IMR-90 (cell line): ENCODE results near the gene VAMP3. TPM values are rescaled to one million over a fixed set of nuclear protein-coding genes. Genes with fewer than 3 reads are reported as not detected.

Experiments
- ATAC-seq: fragments of 200-7000 bp; cut with Tn5 transposase; 2 replicates; pipeline ENCODE4 v1.9.1; 2020; ENCODE audit warnings: low read depth, mild to moderate bottlenecking, moderate library complexity
- BruUV-seq: library from RNA; stranded (reverse); fragments of 400-500 nt; replicated peaks from 2 replicates; lab custom pipeline; 2021; lab: Mats Ljungman, UMichigan
- CTCF ChIA-PET: fragments of 300-600 bp; formaldehyde crosslinking; extraction: SDS; loops from one replicate; lab custom pipeline; 2021; ENCODE audit warnings: antibody characterized with exemption; lab: Yijun Ruan, JAX
- POLR2A ChIA-PET: fragments of 300-600 bp; sonication (Branson Sonifier 250); formaldehyde crosslinking; loops from one replicate; lab custom pipeline; 2022; ENCODE audit warnings: antibody characterized with exemption; ENCODE audit not compliant: unreplicated experiment; lab: Charles Lee
- DNase-seq: peaks from one replicate; pipeline ENCODE4 v3.0.0; 2013
- H2AFZ ChIP-seq: replicated peaks from 2 replicates; pipeline ENCODE3; 2013; ENCODE audit warnings: low read length, mild to moderate bottlenecking; ENCODE audit not compliant: poor library complexity
- H2AK5ac ChIP-seq: 2 replicates; pipeline ENCODE4 v1.6.1; 2013; ENCODE audit warnings: low read depth, low read length, inconsistent platforms
- H2AK9ac ChIP-seq: replicated peaks from 2 replicates; pipeline ENCODE3; 2013; ENCODE audit warnings: mild to moderate bottlenecking, low read depth, low read length, moderate library complexity; ENCODE audit not compliant: poor library complexity
- H2BK120ac ChIP-seq: 2 replicates; pipeline ENCODE4 v1.6.1; 2013; ENCODE audit warnings: low read depth, low read length, inconsistent platforms
- H2BK15ac ChIP-seq: 3 replicates; pipeline ENCODE4 v1.6.1; 2013; ENCODE audit warnings: low read depth, low read length, inconsistent platforms
- H2BK20ac ChIP-seq: 2 replicates; pipeline ENCODE4 v1.6.1; 2013; ENCODE audit warnings: low read depth, mild to moderate bottlenecking, inconsistent platforms, low read length, moderate library complexity
- H2BK5ac ChIP-seq: 2 replicates; pipeline ENCODE4 v1.6.1; 2013; ENCODE audit warnings: mild to moderate bottlenecking, low read depth, low read length, inconsistent platforms; ENCODE audit not compliant: poor library complexity, severe bottlenecking
- H3K14ac ChIP-seq: replicated peaks from 2 replicates; pipeline ENCODE4 v1.6.1; 2013; ENCODE audit warnings: low read depth, low read length, inconsistent platforms
- H3K18ac ChIP-seq: 2 replicates; pipeline ENCODE4 v1.6.1; 2013; ENCODE audit warnings: low read depth, low read length, control low read depth
- H3K23ac ChIP-seq: 2 replicates; pipeline ENCODE4 v1.6.1; 2013; ENCODE audit warnings: low read depth, low read length, inconsistent platforms
- H3K27ac ChIP-seq: 2 replicates; pipeline ENCODE4 v1.5.1; 2013; ENCODE audit warnings: mild to moderate bottlenecking, control low read depth, low read length; ENCODE audit not compliant: insufficient read depth
- H3K27me3 ChIP-seq: 2 replicates; pipeline ENCODE4 v1.6.1; 2013; ENCODE audit warnings: low read length; ENCODE audit not compliant: control insufficient read depth, insufficient read depth
- H3K36me3 ChIP-seq: 2 replicates; pipeline ENCODE4 v1.6.1; 2013; ENCODE audit warnings: low read length, mixed read lengths; ENCODE audit not compliant: control insufficient read depth, insufficient read depth
- H3K4ac ChIP-seq: 2 replicates; pipeline ENCODE4 v1.6.1; 2013; ENCODE audit warnings: low read depth, low read length, inconsistent platforms
- H3K4me1 ChIP-seq: 2 replicates; pipeline ENCODE4 v1.6.1; 2013; ENCODE audit warnings: low read length, mixed read lengths; ENCODE audit not compliant: control insufficient read depth, insufficient read depth
- H3K4me2 ChIP-seq: 2 replicates; pipeline ENCODE4 v1.6.1; 2013; ENCODE audit warnings: low read depth, mild to moderate bottlenecking, control low read depth, low read length, moderate library complexity
- H3K4me3 ChIP-seq: 2 replicates; pipeline ENCODE4 v1.5.1; 2013; ENCODE audit warnings: low read depth, mild to moderate bottlenecking, control low read depth, low read length, moderate library complexity; ENCODE audit not compliant: insufficient read depth
- H3K56ac ChIP-seq: 2 replicates; pipeline ENCODE4 v1.6.1; 2013; ENCODE audit warnings: low read length, inconsistent platforms; ENCODE audit not compliant: insufficient read depth; ENCODE audit errors: extremely low read depth
- H3K79me1 ChIP-seq, 2 experiments: 2 replicates each; pipeline ENCODE4 v1.6.1; 2013; ENCODE audit warnings: low read length in 2 of 2, inconsistent platforms in 1 of 2, low read depth in 1 of 2
- H3K9ac ChIP-seq: 2 replicates; pipeline ENCODE4 v1.6.1; 2013; ENCODE audit warnings: low read depth, low read length, control low read depth
- H3K9me1 ChIP-seq: 2 replicates; pipeline ENCODE4 v1.6.1; 2013; ENCODE audit warnings: low read length, inconsistent platforms; ENCODE audit not compliant: insufficient read depth
- H3K9me3 ChIP-seq: 2 replicates; pipeline ENCODE4 v1.6.1; 2013; ENCODE audit warnings: low read length; ENCODE audit not compliant: control insufficient read depth, insufficient read depth
- H4K20me1 ChIP-seq: 2 replicates; pipeline ENCODE4 v1.6.1; 2013; ENCODE audit warnings: low read length, inconsistent platforms; ENCODE audit not compliant: insufficient read depth
- H4K5ac ChIP-seq: 2 replicates; pipeline ENCODE4 v1.6.1; 2013; ENCODE audit warnings: mild to moderate bottlenecking, low read depth, low read length, control low read depth
- H4K8ac ChIP-seq, 2 experiments: 2 replicates each; pipeline ENCODE4 v1.6.1; 2013; ENCODE audit warnings: low read depth in 2 of 2, low read length in 2 of 2, control low read depth in 1 of 2, inconsistent platforms in 1 of 2
- H4K91ac ChIP-seq: 2 replicates; pipeline ENCODE4 v1.6.1; 2013; ENCODE audit warnings: low read depth, low read length, inconsistent platforms; ENCODE audit not compliant: insufficient read depth
- BHLHE40 ChIP-seq: fragments of 150-350 bp; IDR thresholded peaks from 2 replicates; pipeline ENCODE4 v1.6.1; 2016; ENCODE audit warnings: mild to moderate bottlenecking, low read depth, low read length
- CEBPB ChIP-seq: IDR thresholded peaks from 2 replicates; pipeline ENCODE4 v1.6.1; 2012; ENCODE audit warnings: low read depth, low read length, improper control_type of control experiment
- CHD1 ChIP-seq: IDR thresholded peaks from 2 replicates; pipeline ENCODE4 v1.6.1; 2012; ENCODE audit warnings: low read depth, low read length, improper control_type of control experiment
- FOS ChIP-seq: fragments of 150-350 bp; IDR thresholded peaks from 2 replicates; pipeline ENCODE4 v1.6.1; 2016; ENCODE audit warnings: low read depth, low read length
- MAFK ChIP-seq: IDR thresholded peaks from 2 replicates; pipeline ENCODE4 v1.6.1; 2012; ENCODE audit warnings: low read depth, low read length, improper control_type of control experiment
- MAZ ChIP-seq: IDR thresholded peaks from 2 replicates; pipeline ENCODE4 v1.6.1; 2012; ENCODE audit warnings: low read depth, mild to moderate bottlenecking, low read length, improper control_type of control experiment, moderate library complexity, borderline replicate concordance
- MXI1 ChIP-seq: IDR thresholded peaks from 2 replicates; pipeline ENCODE4 v1.6.1; 2012; ENCODE audit warnings: low read depth, mild to moderate bottlenecking, low read length, moderate library complexity, borderline replicate concordance
- NFE2L2 ChIP-seq: fragments of 150-350 bp; IDR thresholded peaks from 2 replicates; pipeline ENCODE4 v1.6.1; 2016; ENCODE audit warnings: low read depth, mild to moderate bottlenecking, low read length
- POLR2A ChIP-seq: IDR thresholded peaks from 2 replicates; pipeline ENCODE4 v1.6.1; 2012; ENCODE audit warnings: mild to moderate bottlenecking, low read depth, low read length
- RAD21 ChIP-seq: IDR thresholded peaks from 2 replicates; pipeline ENCODE4 v1.6.1; 2012; ENCODE audit warnings: low read length, improper control_type of control experiment
- RCOR1 ChIP-seq: IDR thresholded peaks from 2 replicates; pipeline ENCODE4 v1.6.1; 2012; ENCODE audit warnings: mild to moderate bottlenecking, low read length, improper control_type of control experiment; ENCODE audit not compliant: insufficient replicate concordance
- RFX5 ChIP-seq: IDR thresholded peaks from 2 replicates; pipeline ENCODE4 v1.8.0; 2012; ENCODE audit warnings: low read depth, mild to moderate bottlenecking, low read length, moderate library complexity
- SMC3 ChIP-seq: fragments of 150-350 bp; IDR thresholded peaks from 2 replicates; pipeline ENCODE4 v1.6.1; 2016; ENCODE audit warnings: low read depth, mild to moderate bottlenecking, antibody characterized with exemption, low read length, moderate library complexity
- WGBS, 2 experiments: methylation state at CpG; one replicate each; pipeline versions ENCODE4 v1.1.5 to v1.1.7; 2013; ENCODE audit warnings: missing lambda C conversion rate in 2 of 2; ENCODE audit not compliant: insufficient read length in 1 of 2; ENCODE audit errors: extremely low coverage in 2 of 2; 5-methylcytosine and 5-hydroxymethylcytosine counted together
- dilution Hi-C: fragments of 300-500 bp; cut with HindIII; formaldehyde crosslinking; loops from one replicate; pipeline ENCODE4 v1.14.3; 2018; ENCODE audit warnings: low sequenced_read_pairs; ENCODE audit not compliant: unreplicated experiment
- in situ Hi-C: fragments of 300-500 bp; cut with MboI; formaldehyde crosslinking; loops from 3 replicates; pipeline ENCODE4 v1.14.3; 2019; ENCODE audit warnings: low sequenced_read_pairs, inconsistent platforms, mixed read lengths
- intact Hi-C: fragments of 100-400 bp; cut with micrococcal nuclease; formaldehyde crosslinking; loops from 2 replicates; pipeline ENCODE4 v1.10.0; 2022
- polyA plus RNA-seq, 3 experiments: library from polyadenylated mRNA; depleted of rRNA; stranded (reverse); fragments of >200 nt; gene quantifications; 2 replicates each; pipeline ENCODE4 v1.2.3, GENCODE V29; 2012; ENCODE audit warnings: low replicate concordance in 1 of 3
- total RNA-seq: library from RNA; depleted of rRNA; stranded (reverse); fragments of >200 nt; gene quantifications from 2 replicates; pipeline ENCODE4 v1.2.3, GENCODE V29; 2012
- TF ChIP-seq, protein P1 (sequence below): fragments of 150-350 bp; IDR thresholded peaks from 2 replicates; pipeline ENCODE4 v1.6.1; 2017; ENCODE audit warnings: mild to moderate bottlenecking, antibody characterized with exemption, low read length, low read depth
- TF ChIP-seq, protein P2 (sequence below): fragments of 150-350 bp; IDR thresholded peaks from 2 replicates; pipeline ENCODE4 v1.6.1; 2016; ENCODE audit warnings: low read depth, mild to moderate bottlenecking, low read length, moderate library complexity, borderline replicate concordance
- TF ChIP-seq, protein P3 (sequence below): conservative IDR thresholded peaks from 2 replicates; pipeline ENCODE4 v1.5.1; 2012; ENCODE audit warnings: mild to moderate bottlenecking, low read depth, low read length, improper control_type of control experiment

The VAMP3 gene
- total and polyA plus RNA-seq, 2 of the 4 experiments (the other 2 are of a cell fraction), result 99.1 to 354 TPM

DNA sequence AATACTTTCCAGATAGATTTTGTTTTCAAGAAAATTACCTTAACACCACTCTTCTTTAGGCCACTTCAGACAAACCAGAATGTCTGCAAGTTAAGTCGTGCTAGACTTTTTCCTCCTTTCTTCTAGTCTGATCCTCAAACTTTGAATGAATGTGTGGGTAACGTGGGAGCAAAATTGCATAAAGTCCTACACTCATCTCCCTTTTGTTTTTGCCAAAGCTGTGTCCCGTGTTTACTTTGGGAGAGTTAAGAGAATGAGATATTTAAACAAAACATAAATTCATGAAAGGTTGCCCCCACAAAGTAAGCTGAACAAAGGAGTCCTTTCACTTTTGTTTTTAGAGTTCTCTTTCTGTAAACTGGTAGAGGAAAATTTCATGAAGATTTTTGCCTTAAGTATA, 16.9 kb upstream of the VAMP3 start:
- Histone ChIP-seq H4K20me1 (no peaks in the 10 kb centered on the region), H3K18ac (no peak overlapping the region), H3K4ac (no peak overlapping the region), H2BK15ac (no peak overlapping the region), H4K5ac (no peak overlapping the region), H2BK5ac (no peak overlapping the region), H2AK9ac (no peak overlapping the region), H3K9me3 (no peaks in the 10 kb centered on the region), H3K14ac (no peak overlapping the region), H2BK120ac (no peak overlapping the region), H3K9me1 (no peaks in the 10 kb centered on the region), H3K27ac (no peak overlapping the region), H2AFZ (no peak overlapping the region), H3K79me1 (no peaks in the 10 kb centered on the region), H4K91ac (no peak overlapping the region), H2BK20ac (no peak overlapping the region), H3K9ac (no peak overlapping the region), H3K4me1 (peaks cover 6% of the 10 kb centered on the region; the same call in 1 of the 2 replicates), H3K23ac (no peak overlapping the region), H2AK5ac (no peak overlapping the region), H3K56ac (no peak overlapping the region), H3K4me3 (no peak overlapping the region), H3K27me3 (peaks cover 18% of the 10 kb centered on the region), H3K4me2 (no peak overlapping the region), H4K8ac (no peak overlapping the region), H3K36me3 (no peaks in the 10 kb centered on the region)
- ATAC-seq, result no peak
- in situ Hi-C loops (loop anchor here (5.0 kb wide), 1 partner anchor 87 kb away; no protein-coding TSS in a partner anchor), dilution Hi-C loops (no loop called here), intact Hi-C loops (no loop called here)
- no TSS peak for BruUV-seq
- WGBS, 2 experiments, result no CpG with 5 or more reads among the region's 3 CpGs
- no peak for DNase-seq
- ChIA-PET POLR2A (no interaction called here), CTCF (interaction anchor here (5.2 kb wide), 1 partner anchor 88 kb away, joined by 108 read pairs; no protein-coding TSS in a partner anchor)
- no peak for TF ChIP-seq SMC3
- no peak for TF ChIP-seq MAZ
- TF ChIP-seq CHD1, result no peak
- TF ChIP-seq CEBPB, result no peak
- TF ChIP-seq, protein P1, sequence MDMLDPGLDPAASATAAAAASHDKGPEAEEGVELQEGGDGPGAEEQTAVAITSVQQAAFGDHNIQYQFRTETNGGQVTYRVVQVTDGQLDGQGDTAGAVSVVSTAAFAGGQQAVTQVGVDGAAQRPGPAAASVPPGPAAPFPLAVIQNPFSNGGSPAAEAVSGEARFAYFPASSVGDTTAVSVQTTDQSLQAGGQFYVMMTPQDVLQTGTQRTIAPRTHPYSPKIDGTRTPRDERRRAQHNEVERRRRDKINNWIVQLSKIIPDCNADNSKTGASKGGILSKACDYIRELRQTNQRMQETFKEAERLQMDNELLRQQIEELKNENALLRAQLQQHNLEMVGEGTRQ, result no peak
- no peak for TF ChIP-seq BHLHE40
- no peak for TF ChIP-seq MAFK
- TF ChIP-seq FOS, result no peak
- TF ChIP-seq NFE2L2, result no peak
- TF ChIP-seq, protein P2, sequence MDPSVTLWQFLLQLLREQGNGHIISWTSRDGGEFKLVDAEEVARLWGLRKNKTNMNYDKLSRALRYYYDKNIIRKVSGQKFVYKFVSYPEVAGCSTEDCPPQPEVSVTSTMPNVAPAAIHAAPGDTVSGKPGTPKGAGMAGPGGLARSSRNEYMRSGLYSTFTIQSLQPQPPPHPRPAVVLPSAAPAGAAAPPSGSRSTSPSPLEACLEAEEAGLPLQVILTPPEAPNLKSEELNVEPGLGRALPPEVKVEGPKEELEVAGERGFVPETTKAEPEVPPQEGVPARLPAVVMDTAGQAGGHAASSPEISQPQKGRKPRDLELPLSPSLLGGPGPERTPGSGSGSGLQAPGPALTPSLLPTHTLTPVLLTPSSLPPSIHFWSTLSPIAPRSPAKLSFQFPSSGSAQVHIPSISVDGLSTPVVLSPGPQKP, result no peak
- no peak for TF ChIP-seq MXI1
- TF ChIP-seq RFX5, result no peak
- TF ChIP-seq, protein P3, sequence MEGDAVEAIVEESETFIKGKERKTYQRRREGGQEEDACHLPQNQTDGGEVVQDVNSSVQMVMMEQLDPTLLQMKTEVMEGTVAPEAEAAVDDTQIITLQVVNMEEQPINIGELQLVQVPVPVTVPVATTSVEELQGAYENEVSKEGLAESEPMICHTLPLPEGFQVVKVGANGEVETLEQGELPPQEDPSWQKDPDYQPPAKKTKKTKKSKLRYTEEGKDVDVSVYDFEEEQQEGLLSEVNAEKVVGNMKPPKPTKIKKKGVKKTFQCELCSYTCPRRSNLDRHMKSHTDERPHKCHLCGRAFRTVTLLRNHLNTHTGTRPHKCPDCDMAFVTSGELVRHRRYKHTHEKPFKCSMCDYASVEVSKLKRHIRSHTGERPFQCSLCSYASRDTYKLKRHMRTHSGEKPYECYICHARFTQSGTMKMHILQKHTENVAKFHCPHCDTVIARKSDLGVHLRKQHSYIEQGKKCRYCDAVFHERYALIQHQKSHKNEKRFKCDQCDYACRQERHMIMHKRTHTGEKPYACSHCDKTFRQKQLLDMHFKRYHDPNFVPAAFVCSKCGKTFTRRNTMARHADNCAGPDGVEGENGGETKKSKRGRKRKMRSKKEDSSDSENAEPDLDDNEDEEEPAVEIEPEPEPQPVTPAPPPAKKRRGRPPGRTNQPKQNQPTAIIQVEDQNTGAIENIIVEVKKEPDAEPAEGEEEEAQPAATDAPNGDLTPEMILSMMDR, result no peak
- no peak for TF ChIP-seq RCOR1
- TF ChIP-seq POLR2A, result no peak
- no peak for TF ChIP-seq RAD21
